ENCODE results near the gene KRTAP1-4. TPM values are rescaled to one million over a fixed set of nuclear protein-coding genes. Genes with fewer than 3 reads are reported as not detected.

Gene KRTAP1-4
- total and polyA plus RNA-seq, 2 of the 4 experiments (the other 2 are of a cell fraction) = not detected

DNA sequence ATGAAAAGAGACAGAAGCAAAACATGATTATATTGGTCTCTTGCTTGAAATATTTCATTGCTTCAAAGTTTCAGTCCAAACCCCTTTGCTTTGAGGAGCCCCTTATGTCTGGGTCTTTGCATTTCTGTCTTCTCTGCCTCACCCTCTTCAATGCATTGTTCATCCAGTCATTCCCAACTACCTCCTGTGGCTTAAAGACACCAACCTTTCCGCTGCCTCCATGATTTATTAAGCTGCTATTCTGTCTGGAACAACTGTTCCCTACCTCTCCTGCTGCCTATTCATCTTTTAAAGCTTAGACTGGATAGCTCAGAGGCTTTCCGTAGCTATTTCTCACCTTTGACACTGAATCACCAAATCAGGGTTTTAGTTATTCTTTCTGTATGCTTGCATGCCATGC is 32.6 kb downstream of the KRTAP1-4 start:
- H2BK5ac ChIP-seq (ENCODE audit: low read depth, low read length, poor library complexity, severe bottlenecking) = no peak overlapping the region
- H3K27ac ChIP-seq (ENCODE audit: insufficient read depth, low read length) = no peak overlapping the region
- no peak overlapping the region for H2AFZ ChIP-seq (replicated peaks; ENCODE audit: low read length, poor library complexity)
- H2BK15ac ChIP-seq (ENCODE audit: low read depth, low read length) = no peak overlapping the region
- no peak overlapping the region for H2BK20ac ChIP-seq (ENCODE audit: low read depth, low read length)
- TF ChIP-seq BHLHE40 (IDR thresholded peaks at IDR 0.05; ENCODE audit: low read depth, low read length) = no peak
- no peak overlapping the region for H3K23ac ChIP-seq (ENCODE audit: low read depth, low read length)
- no peaks in the 10 kb centered on the region for H3K27me3 ChIP-seq (ENCODE audit: control insufficient read depth, insufficient read depth, low read length)
- H3K4me1 ChIP-seq (ENCODE audit: control insufficient read depth, insufficient read depth, low read length) = no peaks in the 10 kb centered on the region
- 35% methylated on average over 2 of the region's 2 CpGs; no CpG with 5 or more reads in 1 of the 2 experiments for WGBS, 2 experiments (ENCODE audit: extremely low coverage in 2 of 2, insufficient read length in 1 of 2)
- no peak overlapping the region for H3K14ac ChIP-seq (replicated peaks; ENCODE audit: low read depth, low read length)
- no peaks in the 10 kb centered on the region for H3K9me3 ChIP-seq (ENCODE audit: control insufficient read depth, insufficient read depth, low read length)
- no peaks in the 10 kb centered on the region for H3K9me1 ChIP-seq (ENCODE audit: insufficient read depth, low read length)
- in situ Hi-C loops (cut with MboI; ENCODE audit: low sequenced_read_pairs) = no loop called here
- no peak overlapping the region for H2AK9ac ChIP-seq (replicated peaks; ENCODE audit: low read depth, low read length, poor library complexity)
- H4K5ac ChIP-seq (ENCODE audit: low read depth, low read length) = no peak overlapping the region
- POLR2A ChIA-PET (ENCODE audit: unreplicated experiment) = no interaction called here
- no peak overlapping the region for H3K56ac ChIP-seq (ENCODE audit: extremely low read depth, insufficient read depth, low read length)
- H3K9ac ChIP-seq (ENCODE audit: low read depth, low read length) = no peak overlapping the region
- intact Hi-C loops (cut with micrococcal nuclease) = no loop called here
- no peak overlapping the region for H3K4ac ChIP-seq (ENCODE audit: low read depth, low read length)
- H4K8ac ChIP-seq (ENCODE audit: low read depth in 2 of 2, low read length in 2 of 2) = no peak overlapping the region
- dilution Hi-C loops (cut with HindIII; ENCODE audit: low sequenced_read_pairs, unreplicated experiment) = no loop called here
- CTCF ChIA-PET = no interaction called here
- no peak overlapping the region for H3K4me2 ChIP-seq (ENCODE audit: low read depth, low read length)
- no peak overlapping the region for H3K18ac ChIP-seq (ENCODE audit: low read depth, low read length)
- no peak overlapping the region for H2AK5ac ChIP-seq (ENCODE audit: low read depth, low read length)
- H2BK120ac ChIP-seq (ENCODE audit: low read depth, low read length) = no peak overlapping the region
- no peaks in the 10 kb centered on the region for H4K20me1 ChIP-seq (ENCODE audit: insufficient read depth, low read length)
- no peak overlapping the region for H4K91ac ChIP-seq (ENCODE audit: insufficient read depth, low read depth, low read length)
- H3K36me3 ChIP-seq (ENCODE audit: control insufficient read depth, insufficient read depth, low read length) = no peaks in the 10 kb centered on the region
- no peak for ATAC-seq (ENCODE audit: low read depth)
- H3K4me3 ChIP-seq (ENCODE audit: insufficient read depth, low read depth, low read length) = no peak overlapping the region
- no TSS peak for BruUV-seq (replicated peaks)
- no peak for DNase-seq
- H3K79me1 ChIP-seq (ENCODE audit: low read depth in 1 of 2, low read length in 2 of 2) = no peaks in the 10 kb centered on the region

Measured in IMR-90 (cell line).